Measurements from ENCODE around the gene KRTAP5-5.

GRCh38 chr11:1654388-1655167, 25.0 kb downstream of the KRTAP5-5 start:
- TF ChIP-seq EZH2 (IDR thresholded peaks at IDR 0.05; ENCODE audit: low read length) (no peak), CTCF (optimal IDR thresholded peaks at IDR 0.05 in 1 of 3, IDR thresholded peaks at IDR 0.05 in 1 of 3, conservative IDR thresholded peaks at IDR 0.05 in 1 of 3; ENCODE audit: extremely low read depth in 1 of 3, insufficient read depth in 2 of 3, low read length in 3 of 3) (no peak)
